Natural killer cell treated with Interleukin-12 subunit alpha and Interleukin-12 subunit beta and Interleukin-15 and Interleukin-18, amount 100 ng/mL, for 72 hours (primary cell): Measurements from ENCODE around the gene COA3. TPM values are rescaled to one million over a fixed set of nuclear protein-coding genes. Genes with fewer than 3 reads are reported as not detected.
A peak's percentile ranks its signal among the peaks of the same experiment; 100 is the strongest.

Source experiments
- ATAC-seq, 2 donors: fragments of 150-1000 bp; cut with Tn5 transposase in 1 of 2; sonication (Bioruptor Pico), chemical (Tn5 transposase) in 1 of 2; 2 replicates each; pipeline ENCODE4 v1.10.0; 2021
- DNase-seq: peaks from one replicate; pipeline ENCODE4 v3.0.0; 2022; ENCODE audit warnings: low spot score
- H3K27ac Mint-ChIP-seq, 2 donors: 1 replicate in 1 of 2; 2 replicates in 1 of 2; pipeline ENCODE4 v1.8.0; 2022; ENCODE audit warnings: mixed read lengths in 2 of 2, mild to moderate bottlenecking in 1 of 2, moderate library complexity in 1 of 2
- H3K27me3 Mint-ChIP-seq, 2 donors: 1 replicate in 1 of 2; 2 replicates in 1 of 2; pipeline ENCODE4 v1.8.0; 2022; ENCODE audit warnings: mixed read lengths in 2 of 2
- H3K36me3 Mint-ChIP-seq: one replicate; pipeline ENCODE4 v1.8.0; 2022; ENCODE audit warnings: mixed read lengths
- H3K4me1 Mint-ChIP-seq, 2 donors: 1 replicate in 1 of 2; 2 replicates in 1 of 2; pipeline ENCODE4 v1.8.0; 2022; ENCODE audit warnings: low read depth in 2 of 2, mixed read lengths in 2 of 2, mild to moderate bottlenecking in 1 of 2
- H3K4me3 Mint-ChIP-seq: one replicate; pipeline ENCODE4 v1.8.0; 2022; ENCODE audit warnings: mixed read lengths
- H3K9me3 Mint-ChIP-seq: 2 replicates; pipeline ENCODE4 v1.8.0; 2022; ENCODE audit warnings: mixed read lengths
- total RNA-seq, 2 donors: library from RNA; stranded (reverse); gene quantifications; one replicate each; pipeline ENCODE4 v1.2.3, GENCODE V29; 2022

Gene COA3
- total RNA-seq, 2 donors from 2014 or later, result 41.6 to 48.0 TPM

DNA sequence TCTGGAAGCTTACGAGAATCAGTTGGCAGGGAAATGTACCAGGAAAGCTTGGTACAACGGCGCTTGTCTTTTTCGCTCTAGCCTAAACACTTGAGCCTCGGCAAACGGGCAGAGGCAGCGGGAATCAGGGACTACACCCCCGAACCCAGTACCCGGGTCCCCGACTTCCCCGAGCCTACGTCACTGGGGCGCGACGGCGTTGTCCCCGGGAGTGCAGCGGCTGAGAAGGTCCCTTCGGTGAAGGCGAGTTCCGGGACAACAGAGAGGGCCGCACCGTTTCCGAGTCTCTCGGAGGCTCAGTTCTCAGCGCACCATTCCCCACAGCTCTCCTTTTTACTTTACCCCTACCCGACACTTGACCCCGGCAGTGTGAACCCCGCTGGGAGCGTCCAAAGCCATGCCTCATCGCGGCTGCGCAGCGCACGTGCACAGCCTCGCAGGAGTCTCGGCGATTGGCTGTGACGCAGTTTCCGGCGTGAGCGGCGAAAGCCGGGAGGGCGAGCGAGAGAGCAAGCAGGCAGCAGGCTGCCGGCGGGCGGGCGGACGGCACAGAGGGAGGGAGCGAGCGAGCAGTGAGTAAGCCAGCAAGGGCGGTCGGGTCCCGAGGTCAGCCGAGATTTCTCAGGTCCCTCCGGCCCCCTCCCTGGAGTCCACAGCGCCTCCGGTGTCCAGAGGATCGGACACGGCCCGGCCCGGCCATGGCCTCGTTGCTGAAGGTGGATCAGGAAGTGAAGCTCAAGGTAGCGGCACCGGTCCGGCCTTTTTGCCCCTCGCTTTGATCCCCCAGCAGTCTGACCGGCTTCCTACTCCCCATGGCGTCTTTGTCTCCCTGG, 34.6 kb upstream of the COA3 start, which contains the start of gene PSME3:
Gene PSME3, plus strand, starts transcription at position 464 of the 833 bp plus-strand sequence. Its CDS starts 235 bp downstream, at position 699.
- ATAC-seq, result peak; percentile 95 to 96

DNA sequence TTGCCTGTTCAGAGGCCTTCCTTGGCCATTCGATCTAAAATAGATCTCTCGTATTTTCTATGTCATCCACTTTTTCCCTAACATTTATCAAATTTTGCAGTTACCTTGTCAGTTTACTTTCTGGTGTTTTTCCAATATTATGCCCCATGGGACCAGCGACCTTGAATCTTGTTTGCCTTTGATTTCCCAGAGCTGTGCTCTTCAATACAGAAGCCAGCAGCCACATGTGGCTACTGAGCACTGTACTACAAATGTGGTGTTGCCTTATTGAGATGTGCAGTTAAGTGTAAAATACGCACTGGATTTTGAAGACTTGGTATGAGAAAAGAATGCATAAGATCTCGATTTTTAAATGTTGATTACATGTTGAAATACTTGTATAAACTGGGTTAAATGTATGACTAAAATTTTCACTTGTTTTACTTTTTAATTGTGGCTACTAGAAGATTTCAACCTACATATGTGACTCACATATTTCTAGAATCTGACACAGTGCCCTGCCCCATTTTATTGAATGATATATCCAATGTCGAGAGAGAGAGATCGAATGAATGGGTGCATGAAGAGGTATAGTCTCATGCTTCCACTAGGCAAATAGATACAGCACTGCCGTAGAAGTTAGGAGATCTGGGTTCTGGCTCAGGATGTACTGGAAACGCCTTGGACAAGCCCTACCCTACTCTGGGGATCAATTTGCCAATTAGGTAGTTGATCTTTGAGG, 33.9 kb upstream of the COA3 start:
- Mint-ChIP-seq H3K27ac (peak overlapping the region; percentile 96 to 97), H3K27me3 (peaks cover 7 to 13% of the 10 kb centered on the region in 2 donors), H3K9me3 (no peaks in the 10 kb centered on the region), H3K36me3 (no peaks in the 10 kb centered on the region), H3K4me3 (peak overlapping the region; percentile 92), H3K4me1 (peaks cover 18 to 20% of the 10 kb centered on the region in 2 donors)
- DNase-seq (no peak), ATAC-seq (peak in 1 of 2 donors; percentile 8)

More for the DNA sequence above, 34.6 kb upstream of the COA3 start, which contains the start of gene PSME3:
- Mint-ChIP-seq H3K27me3 (peaks cover 0 to 7% of the 10 kb centered on the region in 2 donors), H3K4me1 (peaks cover 20 to 22% of the 10 kb centered on the region in 2 donors), H3K27ac (peak within 1 kb of the TSS; percentile 96 to 97), H3K4me3 (peak within 1 kb of the TSS; percentile 92), H3K9me3 (no peaks in the 10 kb centered on the region), H3K36me3 (peaks cover 5% of the 10 kb centered on the region)
- DNase-seq, result peak; percentile 93

DNA sequence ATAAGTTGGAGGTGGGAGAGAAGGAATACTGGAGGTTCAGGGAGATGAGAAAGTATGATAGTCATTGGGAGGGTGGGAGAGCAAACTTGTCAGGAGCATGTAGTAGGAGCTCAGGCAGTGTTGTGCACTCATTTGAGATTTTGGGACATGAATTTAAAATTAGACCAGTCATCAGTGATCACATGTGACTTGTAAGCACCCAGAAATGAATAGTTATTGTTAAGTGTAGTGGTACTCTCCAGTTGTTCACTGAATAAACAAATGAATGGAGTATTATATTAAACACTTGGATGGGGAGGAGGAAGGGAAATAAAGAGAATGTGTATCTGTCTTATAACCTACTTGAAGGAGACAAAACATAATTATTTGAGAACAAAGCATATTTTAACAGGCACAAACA, 32.5 kb upstream of the COA3 start:
- Mint-ChIP-seq H3K9me3 (no peaks in the 10 kb centered on the region), H3K36me3 (no peaks in the 10 kb centered on the region), H3K27me3 (peaks cover 7 to 13% of the 10 kb centered on the region in 2 donors), H3K4me3 (peak overlapping the region; percentile 3), H3K4me1 (peaks cover 18 to 20% of the 10 kb centered on the region in 2 donors), H3K27ac (no peak overlapping the region)
- ATAC-seq (no peak), DNase-seq (no peak)

DNA sequence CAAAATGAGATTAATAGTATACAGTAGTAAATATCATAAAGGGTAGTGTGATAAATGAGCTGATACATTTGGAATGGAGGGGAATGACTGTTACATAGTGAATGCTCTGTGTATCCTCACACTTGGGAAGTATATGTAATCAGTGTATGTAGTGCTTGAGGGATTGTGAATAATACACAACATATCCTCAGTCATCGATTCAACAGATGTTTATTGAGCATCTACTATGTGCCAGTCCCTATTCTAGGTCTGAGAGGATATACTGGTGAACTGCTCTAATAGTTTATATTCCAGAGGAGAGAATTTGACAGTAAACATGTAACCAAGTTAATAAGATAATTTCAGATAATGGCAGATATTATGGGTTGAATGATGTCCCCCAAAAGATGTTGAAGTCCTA, 29.0 kb upstream of the COA3 start:
- DNase-seq (no peak), ATAC-seq (no peak)
- H3K27ac Mint-ChIP-seq, result no peak overlapping the region
- H3K4me3 Mint-ChIP-seq, result no peak overlapping the region
- H3K27me3 Mint-ChIP-seq, result peaks cover 7 to 13% of the 10 kb centered on the region in 2 donors
- H3K36me3 Mint-ChIP-seq, result no peaks in the 10 kb centered on the region
- peaks cover 18 to 20% of the 10 kb centered on the region in 2 donors for H3K4me1 Mint-ChIP-seq
- H3K9me3 Mint-ChIP-seq, result no peaks in the 10 kb centered on the region

DNA sequence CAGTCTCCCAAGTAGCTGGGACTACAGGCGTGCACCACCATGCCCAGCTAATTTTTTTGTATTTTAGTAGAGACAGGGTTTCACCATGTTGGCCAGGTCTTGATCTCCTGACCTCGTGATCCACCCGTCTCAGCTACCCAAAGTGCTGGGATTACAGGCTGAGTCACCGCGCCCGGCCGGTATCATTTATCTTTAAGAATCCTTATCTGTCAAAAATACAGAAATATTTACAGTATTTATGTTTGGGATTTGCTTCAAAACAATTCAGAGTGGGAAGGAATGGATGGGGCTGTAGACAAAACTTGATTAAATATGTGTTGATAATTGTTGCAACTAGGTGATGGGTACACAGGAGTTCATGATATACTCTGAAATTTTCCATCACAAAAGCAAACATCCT, 22.7 kb upstream of the COA3 start:
- ATAC-seq (no peak), DNase-seq (no peak)
- Mint-ChIP-seq H3K27me3 (no peaks in the 10 kb centered on the region), H3K27ac (peak overlapping the region; percentile 18 to 62), H3K4me3 (peak overlapping the region; percentile 42), H3K4me1 (peaks cover 22 to 26% of the 10 kb centered on the region in 2 donors), H3K9me3 (no peaks in the 10 kb centered on the region), H3K36me3 (peaks cover 14% of the 10 kb centered on the region)

DNA sequence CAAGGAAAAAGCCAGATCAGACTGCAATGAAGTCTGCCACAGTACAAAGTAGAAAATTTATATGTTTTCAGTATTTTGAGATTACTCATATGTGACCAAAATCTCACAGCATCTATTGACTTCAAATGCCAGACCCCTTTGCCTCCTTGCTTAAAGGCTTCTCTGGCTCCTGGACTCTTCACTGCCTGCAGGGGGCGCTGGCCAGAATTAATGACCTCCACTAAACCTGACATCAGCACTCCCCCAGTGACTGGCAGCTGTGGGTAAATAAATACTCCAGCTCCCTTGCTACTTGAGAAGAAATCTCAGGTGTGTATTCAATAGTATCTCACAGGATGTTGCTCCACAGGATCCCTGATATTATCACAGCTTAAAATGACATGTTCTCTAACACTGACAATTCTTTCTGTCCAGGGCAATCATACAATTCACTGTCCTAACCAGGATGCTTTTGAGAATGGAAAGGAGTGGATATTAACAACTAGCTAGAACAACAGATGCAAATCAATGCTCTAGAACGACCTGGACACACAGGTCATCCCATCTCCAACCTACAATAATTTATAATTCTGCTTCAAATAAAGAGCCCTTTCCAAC, 21.5 kb upstream of the COA3 start:
- H3K4me1 Mint-ChIP-seq, result peaks cover 21 to 27% of the 10 kb centered on the region in 2 donors
- ATAC-seq, result no peak
- H3K4me3 Mint-ChIP-seq, result no peak overlapping the region

DNA sequence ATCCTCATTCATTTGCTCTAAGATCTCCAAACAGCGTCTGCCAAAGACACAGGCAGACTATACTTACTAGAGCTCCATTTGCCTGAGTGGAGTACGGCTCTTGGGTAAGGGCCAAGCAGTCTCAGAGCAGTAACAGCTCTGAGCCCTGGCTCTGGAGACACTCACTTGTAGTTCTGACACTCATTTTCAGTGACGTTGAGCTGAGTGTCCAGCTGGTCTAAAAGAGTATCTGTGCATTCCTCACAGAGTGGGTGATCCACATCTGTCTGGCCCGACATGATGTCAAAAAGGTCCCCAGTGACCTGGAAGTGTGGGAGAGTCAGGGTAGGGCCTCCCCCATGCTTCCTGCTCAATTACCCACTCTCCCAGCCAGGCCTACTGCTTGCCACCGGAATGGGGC, 19.9 kb upstream of the COA3 start:
- no peak overlapping the region for H3K4me3 Mint-ChIP-seq
- H3K9me3 Mint-ChIP-seq, result no peaks in the 10 kb centered on the region
- ATAC-seq, result no peak
- DNase-seq, result no peak
- H3K4me1 Mint-ChIP-seq, result peaks cover 11 to 21% of the 10 kb centered on the region in 2 donors
- H3K27me3 Mint-ChIP-seq, result no peaks in the 10 kb centered on the region
- H3K36me3 Mint-ChIP-seq, result peaks cover 30% of the 10 kb centered on the region
- no peak overlapping the region for H3K27ac Mint-ChIP-seq

More for the DNA sequence above, 21.5 kb upstream of the COA3 start:
- H3K9me3 Mint-ChIP-seq, result no peaks in the 10 kb centered on the region
- DNase-seq, result no peak
- H3K27ac Mint-ChIP-seq, result no peak overlapping the region
- H3K36me3 Mint-ChIP-seq, result peaks cover 19% of the 10 kb centered on the region
- H3K27me3 Mint-ChIP-seq, result no peaks in the 10 kb centered on the region

DNA sequence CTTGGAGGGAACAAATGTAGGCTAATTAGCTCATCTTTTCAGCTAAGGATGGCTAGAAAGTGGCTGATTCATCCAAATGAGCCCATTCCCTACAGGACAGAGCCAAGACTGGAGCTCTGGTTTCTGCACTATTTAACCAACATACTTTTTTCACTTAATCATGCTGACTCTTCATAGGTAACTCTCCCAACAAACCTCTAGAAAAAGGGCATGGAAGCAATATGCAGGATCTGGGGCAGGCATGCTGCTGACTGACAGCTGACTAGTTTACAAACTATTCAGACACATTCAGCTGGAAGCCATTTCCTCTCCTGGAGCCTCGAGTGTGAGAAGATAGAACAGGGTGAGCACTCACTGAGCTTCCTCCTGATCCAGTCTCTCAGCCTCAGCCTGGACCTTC, 19.4 kb upstream of the COA3 start:
- Mint-ChIP-seq H3K4me3 (no peak overlapping the region), H3K4me1 (peaks cover 11 to 20% of the 10 kb centered on the region in 2 donors), H3K36me3 (peaks cover 30% of the 10 kb centered on the region), H3K27ac (no peak overlapping the region), H3K27me3 (no peaks in the 10 kb centered on the region), H3K9me3 (no peaks in the 10 kb centered on the region)
- DNase-seq, result no peak
- no peak for ATAC-seq

DNA sequence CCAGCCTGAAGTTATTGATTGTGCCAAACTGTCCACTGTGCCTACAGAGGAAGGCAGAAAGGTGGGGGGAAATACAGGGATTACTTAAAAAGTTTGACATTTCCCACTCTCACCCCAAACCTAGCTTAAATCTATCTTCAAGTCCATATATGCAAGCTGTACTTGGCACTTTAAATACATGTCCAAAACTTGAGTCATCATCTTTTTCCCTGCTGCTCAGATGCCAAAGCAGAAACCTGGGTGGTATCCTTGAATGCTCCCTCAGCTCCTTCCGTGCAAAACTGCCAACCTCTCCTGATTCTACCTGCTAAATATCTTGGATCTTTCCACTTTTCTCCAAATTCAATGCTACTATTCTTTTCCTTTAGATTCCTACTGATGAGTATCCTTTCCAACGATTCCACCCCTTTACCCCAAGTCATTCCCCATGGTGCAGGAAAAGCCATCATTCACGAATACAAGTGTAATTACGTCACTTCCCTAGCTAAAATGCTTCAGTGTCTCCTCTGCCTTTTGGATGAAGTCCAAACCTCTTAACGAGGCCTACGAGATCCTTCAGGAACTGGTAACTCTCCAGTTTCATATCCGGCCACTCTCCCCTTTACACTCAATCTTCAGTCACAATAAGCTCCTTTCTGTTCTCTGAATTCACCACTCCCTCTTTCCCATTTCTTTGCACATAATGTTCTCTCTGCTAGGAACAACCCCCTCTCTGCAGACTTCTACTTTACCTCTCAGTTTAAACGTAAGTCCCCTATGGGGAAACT, 16.3 kb upstream of the COA3 start:
- H3K36me3 Mint-ChIP-seq, result peaks cover 34% of the 10 kb centered on the region
- no peak overlapping the region for H3K4me3 Mint-ChIP-seq
- H3K27me3 Mint-ChIP-seq, result no peaks in the 10 kb centered on the region
- no peak overlapping the region for H3K27ac Mint-ChIP-seq
- DNase-seq, result no peak
- no peaks in the 10 kb centered on the region for H3K9me3 Mint-ChIP-seq
- no peak for ATAC-seq
- peaks cover 3 to 12% of the 10 kb centered on the region in 2 donors for H3K4me1 Mint-ChIP-seq

DNA sequence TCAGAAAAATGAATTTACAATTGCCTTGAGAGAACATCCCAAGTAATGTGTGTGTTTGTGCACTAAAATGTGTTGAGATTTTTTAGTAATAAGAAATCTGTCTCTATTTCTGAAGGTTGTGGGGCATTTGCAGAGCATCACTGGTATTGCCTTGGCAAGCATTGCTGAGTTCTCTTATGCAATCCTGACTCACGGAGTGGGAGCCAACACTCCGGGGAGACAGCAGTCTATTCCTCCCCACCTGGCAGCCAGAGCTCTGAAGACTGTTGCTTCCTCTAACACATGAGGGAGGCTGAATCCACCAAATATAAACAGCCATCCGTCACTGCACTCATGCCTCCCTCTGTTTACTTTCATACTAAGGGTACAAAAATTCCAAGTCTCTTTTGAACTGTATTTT, 10.7 kb upstream of the COA3 start:
- H3K4me1 Mint-ChIP-seq, result peaks cover 0 to 3% of the 10 kb centered on the region in 2 donors
- H3K27ac Mint-ChIP-seq, result peak overlapping the region in 1 of 2 donors; percentile 27
- H3K4me3 Mint-ChIP-seq, result no peak overlapping the region
- no peak for ATAC-seq
- H3K9me3 Mint-ChIP-seq, result no peaks in the 10 kb centered on the region
- H3K27me3 Mint-ChIP-seq, result no peaks in the 10 kb centered on the region
- peaks cover 17% of the 10 kb centered on the region for H3K36me3 Mint-ChIP-seq
- no peak for DNase-seq

DNA sequence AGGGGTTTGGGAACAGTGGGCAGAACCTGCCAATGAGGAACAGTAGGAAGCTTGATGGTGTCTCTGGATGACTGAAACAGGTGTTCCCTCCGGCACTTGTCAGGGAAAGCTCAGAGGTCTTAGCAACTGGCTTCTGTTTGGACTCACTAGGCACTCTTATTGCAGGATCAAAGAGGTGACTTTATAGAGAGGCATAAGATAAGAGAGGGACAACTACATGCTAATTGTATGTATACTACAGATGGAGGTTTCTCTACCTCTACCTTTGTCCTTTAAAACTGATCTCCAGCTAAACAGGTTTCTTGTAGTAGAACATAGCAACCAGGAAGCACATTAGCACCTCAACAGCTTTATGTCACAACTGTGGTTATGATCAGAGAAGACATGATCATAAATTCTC, 7.7 kb upstream of the COA3 start:
- Mint-ChIP-seq H3K27ac (no peak overlapping the region), H3K27me3 (no peaks in the 10 kb centered on the region), H3K4me1 (peaks cover 0 to 3% of the 10 kb centered on the region in 2 donors), H3K4me3 (no peak overlapping the region), H3K9me3 (no peaks in the 10 kb centered on the region), H3K36me3 (peaks cover 6% of the 10 kb centered on the region)
- no peak for ATAC-seq
- DNase-seq, result no peak

DNA sequence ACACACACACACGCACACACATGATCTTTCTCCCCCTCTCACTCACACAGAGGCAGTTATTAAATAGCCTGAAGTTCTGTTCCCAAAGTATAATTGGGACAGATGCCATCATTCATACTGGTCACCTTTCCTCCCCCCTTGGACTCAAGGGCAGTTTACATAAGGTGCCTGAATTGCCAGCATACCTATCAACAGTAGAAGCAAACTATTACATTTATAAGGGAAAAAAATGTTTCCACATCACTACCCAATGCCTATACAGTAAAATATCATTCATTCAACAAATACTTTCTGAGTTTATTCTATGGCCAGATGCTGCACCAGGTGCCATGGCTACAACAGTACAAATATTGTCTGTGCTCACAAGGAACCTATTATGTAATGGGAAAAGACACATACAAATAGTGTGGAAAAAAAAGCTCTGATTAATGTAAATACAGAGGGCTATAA, 6.4 kb upstream of the COA3 start:
- no peaks in the 10 kb centered on the region for H3K9me3 Mint-ChIP-seq
- ATAC-seq (no peak), DNase-seq (no peak)
- no peaks in the 10 kb centered on the region for H3K4me1 Mint-ChIP-seq
- H3K27ac Mint-ChIP-seq, result no peak overlapping the region
- H3K36me3 Mint-ChIP-seq, result no peaks in the 10 kb centered on the region
- no peak overlapping the region for H3K4me3 Mint-ChIP-seq
- H3K27me3 Mint-ChIP-seq, result peaks cover 0 to 2% of the 10 kb centered on the region in 2 donors
